ENCODE results near the gene SSR2.

Gene SSR2

DNA sequence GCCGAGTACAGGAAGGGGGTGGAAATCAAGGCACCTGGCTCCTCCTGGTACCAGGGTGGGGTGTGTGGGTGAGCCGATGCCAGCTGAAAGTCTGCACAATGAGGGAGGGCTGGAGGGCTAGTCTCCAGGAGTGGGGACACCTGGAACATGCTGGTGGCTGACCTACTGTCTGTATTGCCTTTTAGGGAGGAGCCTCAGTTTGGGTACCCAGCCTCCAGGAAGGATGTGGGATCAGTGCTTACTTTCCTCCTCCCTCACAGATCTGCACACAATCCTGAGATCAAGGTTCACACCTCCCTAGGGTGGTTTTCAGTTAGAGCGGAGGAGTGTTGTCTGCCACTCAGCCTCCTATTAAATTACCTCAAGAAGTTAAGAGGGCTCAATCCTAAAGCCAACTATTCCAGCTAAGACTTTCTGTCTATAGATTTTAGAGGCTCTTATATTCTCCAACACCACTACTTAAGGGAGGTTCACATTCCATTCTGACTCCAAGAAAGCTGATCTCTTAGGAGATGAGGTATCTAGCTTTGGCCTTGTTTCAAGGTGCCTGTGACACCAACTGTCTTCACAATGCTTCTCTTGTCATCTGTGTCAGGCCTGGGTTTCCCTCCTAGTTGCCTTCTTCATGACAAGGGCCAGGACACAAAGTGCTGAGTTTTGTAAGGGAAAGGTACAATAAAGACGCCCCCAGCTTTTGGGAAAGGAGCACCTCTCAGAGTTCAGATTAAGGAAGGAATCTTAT, 15.7 kb downstream of the SSR2 start:
- H3K4me3 ChIP-seq (ENCODE audit: low read depth, low read length) = no peak overlapping the region
- DNase-seq (ENCODE audit: low read depth) = no peak

DNA sequence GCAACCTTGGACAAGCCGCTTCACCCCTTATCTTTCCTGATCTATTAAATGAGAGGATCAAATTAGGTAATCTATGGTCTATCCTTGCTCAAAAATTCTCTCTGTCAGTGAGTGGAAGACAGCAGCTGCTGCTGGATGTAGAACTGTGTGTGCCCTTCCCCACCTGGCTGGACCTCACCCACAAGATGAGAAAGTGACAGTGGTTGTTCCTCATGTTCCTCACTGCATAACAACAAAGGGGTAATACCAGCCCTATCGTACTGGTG, 16.9 kb downstream of the SSR2 start:
- no peak for DNase-seq (ENCODE audit: low read depth)
- no peak for TF ChIP-seq CTCF (conservative IDR thresholded peaks at IDR 0.05; ENCODE audit: low read depth, low read length)
- no peak overlapping the region for H3K4me3 ChIP-seq (ENCODE audit: low read depth, low read length)

More for the DNA sequence above, 15.7 kb downstream of the SSR2 start:
- TF ChIP-seq CTCF (conservative IDR thresholded peaks at IDR 0.05; ENCODE audit: low read depth, low read length) = no peak

- H3K4me3 ChIP-seq (ENCODE audit: low read depth, low read length) = no peak overlapping the region
- no peak for DNase-seq (ENCODE audit: low read depth)
- no peak for TF ChIP-seq CTCF (conservative IDR thresholded peaks at IDR 0.05; ENCODE audit: low read depth, low read length)
Observed at GRCh38 chr1:156002188-156002911, 18.4 kb downstream of the SSR2 start.

DNA sequence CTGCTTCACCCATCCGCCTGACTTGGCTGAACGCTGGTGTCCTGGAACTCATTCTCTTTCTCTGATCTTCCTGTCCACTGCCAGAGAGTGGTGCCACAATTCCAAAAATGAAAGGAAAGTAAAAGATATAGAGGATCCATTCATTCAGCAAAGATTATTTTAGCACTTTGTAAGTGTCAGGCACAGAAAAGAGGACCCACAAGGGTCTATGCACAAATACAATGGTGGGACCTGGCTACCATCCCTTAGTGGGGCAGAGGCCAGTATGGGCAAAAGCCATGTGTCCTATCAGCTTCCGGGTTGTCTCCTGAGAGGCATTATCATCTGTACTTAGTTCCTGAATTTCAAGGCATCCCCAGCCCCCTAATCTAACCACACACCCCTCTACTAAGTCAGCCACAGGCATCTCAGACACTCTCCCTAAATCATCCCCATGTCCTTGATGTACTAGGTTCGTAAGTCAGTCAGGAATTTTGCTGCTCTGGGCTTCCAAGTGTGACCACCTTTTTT, 19.0 kb downstream of the SSR2 start:
- peak; percentile 38 for TF ChIP-seq CTCF (conservative IDR thresholded peaks at IDR 0.05; ENCODE audit: low read depth, low read length)
- peak; percentile 40 for DNase-seq (ENCODE audit: low read depth)
- H3K4me3 ChIP-seq (ENCODE audit: low read depth, low read length) = no peak overlapping the region

DNA sequence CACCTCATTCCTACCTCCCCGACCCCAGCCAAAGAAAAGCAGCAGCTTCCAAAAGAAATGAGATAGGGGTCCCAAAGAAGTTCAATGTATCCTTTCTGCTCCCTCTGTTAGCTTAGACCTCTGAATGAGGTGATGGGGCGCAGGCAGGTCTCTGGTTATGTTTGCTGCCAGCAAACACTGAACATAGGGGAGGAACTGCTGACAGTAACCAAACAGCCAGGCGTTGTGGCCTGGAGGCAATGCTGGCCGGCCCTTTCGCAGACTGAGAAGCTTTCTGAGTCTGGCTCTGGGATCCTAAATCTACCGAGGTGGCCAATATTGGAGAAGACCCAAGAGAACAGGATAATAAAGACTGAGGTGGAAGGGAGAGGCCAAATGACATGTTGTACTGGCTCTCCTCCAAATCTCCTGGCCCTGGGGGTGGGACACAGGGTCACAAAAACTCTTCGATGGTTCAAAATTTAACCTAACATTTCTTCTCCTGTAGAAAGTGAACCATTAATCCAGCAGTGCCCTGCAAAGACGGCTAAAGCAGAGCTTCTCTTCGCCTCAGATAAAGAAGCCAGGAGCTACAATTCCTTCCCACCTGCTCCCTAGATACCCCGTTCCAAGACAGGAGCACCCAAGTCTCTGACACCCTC, 19.6 kb downstream of the SSR2 start:
- TF ChIP-seq CTCF (conservative IDR thresholded peaks at IDR 0.05; ENCODE audit: low read depth, low read length) = no peak
- DNase-seq (ENCODE audit: low read depth) = no peak
- no peak overlapping the region for H3K4me3 ChIP-seq (ENCODE audit: low read depth, low read length)

DNA sequence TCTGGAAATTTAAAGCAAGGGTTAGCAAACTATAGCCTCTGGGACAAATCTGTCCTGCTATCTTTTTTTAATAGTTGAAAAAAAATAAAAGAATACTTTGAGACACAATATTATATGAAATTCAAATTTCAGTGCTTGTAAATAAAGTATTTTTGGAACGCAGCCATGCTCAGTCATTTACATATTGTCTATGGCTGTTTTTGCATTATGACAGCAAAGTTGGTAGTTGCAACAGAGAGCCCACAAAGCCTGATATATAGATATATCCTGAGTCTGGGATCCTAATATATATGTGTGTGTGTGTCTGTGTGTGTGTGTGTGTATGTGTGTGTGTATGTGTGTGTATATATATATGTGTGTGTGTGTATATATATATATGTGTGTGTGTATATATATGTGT, 20.8 kb downstream of the SSR2 start:
- DNase-seq (ENCODE audit: low read depth) = no peak
- TF ChIP-seq CTCF (conservative IDR thresholded peaks at IDR 0.05; ENCODE audit: low read depth, low read length) = no peak
- no peak overlapping the region for H3K4me3 ChIP-seq (ENCODE audit: low read depth, low read length)

Data from choroid plexus epithelial cell (primary cell).